GM19452 (cell line): ENCODE data around the gene PLA2G4C.

Experiments used
- ATAC-seq: cut with Tn5 transposase; IDR thresholded peaks from one replicate; pipeline ENCODE4 v1.9.1; 2021; ENCODE audit not compliant: unreplicated experiment

PLA2G4C gene

GRCh38 chr19:48110350-48110966 lies at the start of gene PLA2G4C:
Gene PLA2G4C, minus strand, starts transcription at chr19:48110817. Its CDS starts 4,288 bp downstream, at chr19:48106529.
- no peak for ATAC-seq

GRCh38 chr19:48158210-48158790 lies 47.7 kb upstream of the PLA2G4C start:
- ATAC-seq: no peak

GRCh38 chr19:48154003-48154402 lies 43.4 kb upstream of the PLA2G4C start:
- ATAC-seq: no peak

- ATAC-seq: no peak
These were observed 41.9 kb upstream of the PLA2G4C start for GRCh38 chr19:48152551-48152950.

- ATAC-seq: no peak
These were observed 38.8 kb upstream of the PLA2G4C start for GRCh38 chr19:48149430-48149829.

- ATAC-seq: no peak
These were observed 38.0 kb upstream of the PLA2G4C start for GRCh38 chr19:48148576-48148975.

GRCh38 chr19:48147597-48148175 lies 37.1 kb upstream of the PLA2G4C start:
- no peak for ATAC-seq

GRCh38 chr19:48139053-48139452 lies 28.4 kb upstream of the PLA2G4C start:
- ATAC-seq: no peak

GRCh38 chr19:48137411-48137810 lies 26.8 kb upstream of the PLA2G4C start:
- no peak for ATAC-seq

GRCh38 chr19:48136547-48136946 lies 25.9 kb upstream of the PLA2G4C start:
- ATAC-seq: no peak

- no peak for ATAC-seq
These were observed 24.8 kb upstream of the PLA2G4C start for GRCh38 chr19:48135411-48135810.

- ATAC-seq: no peak
These were observed 22.5 kb upstream of the PLA2G4C start for GRCh38 chr19:48133094-48133493.

- ATAC-seq: no peak
These were observed 16.9 kb upstream of the PLA2G4C start for GRCh38 chr19:48127561-48127960.

GRCh38 chr19:48123907-48124651 lies 13.5 kb upstream of the PLA2G4C start:
- no peak for ATAC-seq

GRCh38 chr19:48122421-48122820 lies 11.8 kb upstream of the PLA2G4C start:
- no peak for ATAC-seq

GRCh38 chr19:48121909-48122371 lies 11.3 kb upstream of the PLA2G4C start:
- no peak for ATAC-seq

- ATAC-seq: no peak
These were observed 10.4 kb upstream of the PLA2G4C start for GRCh38 chr19:48121066-48121465.

GRCh38 chr19:48120505-48120904 lies 9.9 kb upstream of the PLA2G4C start:
- ATAC-seq: no peak

- no peak for ATAC-seq
These were observed 7.5 kb upstream of the PLA2G4C start for GRCh38 chr19:48118131-48118517.

GRCh38 chr19:48117515-48118130 lies 7.0 kb upstream of the PLA2G4C start:
- no peak for ATAC-seq

- ATAC-seq: no peak
These were observed 2.7 kb upstream of the PLA2G4C start for GRCh38 chr19:48113190-48113917.
